GM19467 (cell line): ENCODE measurements around the gene NUDT16.

Experiments used
- ATAC-seq: cut with Tn5 transposase; IDR thresholded peaks from one replicate; pipeline ENCODE4 v1.9.1; 2021; ENCODE audit warnings: mild to moderate bottlenecking, moderate library complexity; ENCODE audit not compliant: unreplicated experiment

Gene NUDT16

GRCh38 chr3:131380821-131381444 is 641 bp upstream of the NUDT16 start:
- ATAC-seq: peak; percentile 16

GRCh38 chr3:131386429-131387165 is 5.0 kb downstream of the NUDT16 start:
- ATAC-seq: no peak

- ATAC-seq: no peak
Observed at GRCh38 chr3:131387796-131388489, 6.4 kb downstream of the NUDT16 start.

- no peak for ATAC-seq
Observed at GRCh38 chr3:131388490-131388799, 6.9 kb downstream of the NUDT16 start.

- no peak for ATAC-seq
Observed at GRCh38 chr3:131390331-131390730, 8.8 kb downstream of the NUDT16 start.

GRCh38 chr3:131393051-131393450 is 11.5 kb downstream of the NUDT16 start:
- no peak for ATAC-seq

GRCh38 chr3:131393868-131394267 is 12.3 kb downstream of the NUDT16 start:
- no peak for ATAC-seq

- no peak for ATAC-seq
Observed at GRCh38 chr3:131394400-131394799, 12.8 kb downstream of the NUDT16 start.

GRCh38 chr3:131396170-131396569 is 14.6 kb downstream of the NUDT16 start:
- no peak for ATAC-seq

GRCh38 chr3:131397889-131398288 is 16.3 kb downstream of the NUDT16 start:
- ATAC-seq: no peak

GRCh38 chr3:131401978-131402377 is 20.4 kb downstream of the NUDT16 start:
- ATAC-seq: no peak

GRCh38 chr3:131402391-131403039 is 20.9 kb downstream of the NUDT16 start:
- ATAC-seq: no peak

GRCh38 chr3:131403216-131403895 is 21.8 kb downstream of the NUDT16 start:
- no peak for ATAC-seq

- ATAC-seq: no peak
Observed at GRCh38 chr3:131405411-131405810, 23.8 kb downstream of the NUDT16 start.

GRCh38 chr3:131406274-131406673 is 24.7 kb downstream of the NUDT16 start:
- no peak for ATAC-seq

GRCh38 chr3:131417751-131418150 is 36.2 kb downstream of the NUDT16 start:
- ATAC-seq: no peak

- ATAC-seq: no peak
Observed at GRCh38 chr3:131421301-131421700, 39.7 kb downstream of the NUDT16 start.

- no peak for ATAC-seq
Observed at GRCh38 chr3:131421957-131422498, 40.5 kb downstream of the NUDT16 start.

- no peak for ATAC-seq
Observed at GRCh38 chr3:131427226-131427625, 45.7 kb downstream of the NUDT16 start.

GRCh38 chr3:131431754-131432153 is 50.2 kb downstream of the NUDT16 start:
- no peak for ATAC-seq

GRCh38 chr3:131432441-131432840 is 50.9 kb downstream of the NUDT16 start:
- ATAC-seq: no peak
